ENCODE measurements around the gene MMP24OS.

The MMP24OS gene

GRCh38 chr20:35286899-35287508 lies 9.1 kb upstream of the MMP24OS start:
- in situ Hi-C loops (cut with HindIII; ENCODE audit: low sequenced_read_pairs): no loop called here
- TF ChIP-seq CTCF (IDR thresholded peaks at IDR 0.05; ENCODE audit: low read depth, low read length, missing control alignments): no peak
- no peak overlapping the region for H3K4me3 ChIP-seq (ENCODE audit: low read depth, low read length)
- no peak for DNase-seq (ENCODE audit: low read depth)

GRCh38 chr20:35286077-35286898 lies 8.4 kb upstream of the MMP24OS start:
- DNase-seq (ENCODE audit: low read depth): no peak
- no peak for TF ChIP-seq CTCF (IDR thresholded peaks at IDR 0.05; ENCODE audit: low read depth, low read length, missing control alignments)
- no peak overlapping the region for H3K4me3 ChIP-seq (ENCODE audit: low read depth, low read length)
- in situ Hi-C loops (cut with HindIII; ENCODE audit: low sequenced_read_pairs): no loop called here

GRCh38 chr20:35285806-35286076 lies 7.8 kb upstream of the MMP24OS start:
- TF ChIP-seq CTCF (IDR thresholded peaks at IDR 0.05; ENCODE audit: low read depth, low read length, missing control alignments): no peak
- in situ Hi-C loops (cut with HindIII; ENCODE audit: low sequenced_read_pairs): no loop called here
- no peak overlapping the region for H3K4me3 ChIP-seq (ENCODE audit: low read depth, low read length)
- DNase-seq (ENCODE audit: low read depth): no peak

GRCh38 chr20:35284992-35285805 lies 7.3 kb upstream of the MMP24OS start:
- peak overlapping the region; percentile 85 for H3K4me3 ChIP-seq (ENCODE audit: low read depth, low read length)
- in situ Hi-C loops (cut with HindIII; ENCODE audit: low sequenced_read_pairs): no loop called here
- TF ChIP-seq CTCF (IDR thresholded peaks at IDR 0.05; ENCODE audit: low read depth, low read length, missing control alignments): no peak

GRCh38 chr20:35284267-35284991 lies 6.5 kb upstream of the MMP24OS start, which contains the start of gene EIF6:
TSS of gene EIF6 (minus strand) at chr20:35284772. CDS start at chr20:35284487, 285 bp downstream.
- in situ Hi-C loops (cut with HindIII; ENCODE audit: low sequenced_read_pairs): no loop called here
- peak within 1 kb of the TSS; percentile 85 for H3K4me3 ChIP-seq (ENCODE audit: low read depth, low read length)
- DNase-seq (ENCODE audit: low read depth): peak; percentile 63
- TF ChIP-seq CTCF (IDR thresholded peaks at IDR 0.05; ENCODE audit: low read depth, low read length, missing control alignments): no peak

More at GRCh38 chr20:35284992-35285805, 7.3 kb upstream of the MMP24OS start:
- DNase-seq (ENCODE audit: low read depth): no peak
